Right hindlimb (tissue), 1 donor: ENCODE data around the gene RNF208.
"Not testable (repeated sequence)": the region's sequence is repeated elsewhere in the genome, so short reads cannot be mapped to it uniquely, and the experiment has no call there.

ENCODE experiments used
- DNase-seq: peaks from one replicate; pipeline ENCODE4 v3.0.0-alpha.2; 2018

Gene RNF208

DNA sequence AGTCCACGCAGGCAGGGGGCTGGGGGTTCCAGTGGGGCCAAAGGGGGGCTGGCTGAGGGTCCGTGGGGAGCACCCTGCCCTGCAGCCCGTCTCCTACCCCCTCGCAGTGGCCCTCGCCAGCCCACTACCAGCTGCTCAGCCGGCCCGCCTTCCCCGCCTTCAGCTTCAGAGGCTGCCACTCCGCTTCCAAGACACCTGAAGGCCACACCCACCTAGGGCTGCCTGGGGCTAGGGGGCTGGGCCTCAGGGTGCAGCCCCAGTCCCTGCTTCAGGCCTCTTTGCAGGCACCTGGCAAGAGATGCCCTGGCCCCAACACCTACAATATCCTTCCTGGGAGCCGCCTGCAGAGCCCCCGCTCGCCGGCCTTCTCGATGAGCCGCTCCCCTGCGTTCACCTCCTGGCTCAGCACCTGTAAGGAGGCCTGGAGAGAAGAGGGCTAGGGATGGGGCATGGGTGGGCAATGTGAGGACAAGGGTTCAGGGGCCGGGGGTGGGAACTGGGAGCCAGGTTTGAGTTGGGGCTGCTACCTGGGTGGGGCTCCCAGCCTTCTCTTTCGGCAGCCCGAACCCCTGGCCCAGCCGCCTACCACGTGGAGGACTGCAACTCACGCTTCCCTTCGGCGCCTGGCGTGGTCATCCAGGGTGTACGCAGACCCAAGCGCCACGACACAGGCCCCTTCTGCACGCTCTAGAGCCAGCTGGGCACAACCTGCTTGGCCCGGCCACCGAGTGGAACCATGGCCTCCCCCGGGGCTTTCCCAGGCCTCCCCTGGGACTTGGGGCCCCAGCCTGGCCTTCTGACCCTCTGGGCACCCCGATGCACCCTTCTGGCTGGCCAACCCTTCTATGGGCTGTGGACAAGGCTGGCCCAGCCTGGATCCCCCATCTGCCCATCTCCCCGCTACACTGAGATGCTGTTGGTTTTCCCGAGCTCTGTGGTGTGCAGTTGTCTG is 30.8 kb upstream of the RNF208 start:
- no peak for DNase-seq

DNA sequence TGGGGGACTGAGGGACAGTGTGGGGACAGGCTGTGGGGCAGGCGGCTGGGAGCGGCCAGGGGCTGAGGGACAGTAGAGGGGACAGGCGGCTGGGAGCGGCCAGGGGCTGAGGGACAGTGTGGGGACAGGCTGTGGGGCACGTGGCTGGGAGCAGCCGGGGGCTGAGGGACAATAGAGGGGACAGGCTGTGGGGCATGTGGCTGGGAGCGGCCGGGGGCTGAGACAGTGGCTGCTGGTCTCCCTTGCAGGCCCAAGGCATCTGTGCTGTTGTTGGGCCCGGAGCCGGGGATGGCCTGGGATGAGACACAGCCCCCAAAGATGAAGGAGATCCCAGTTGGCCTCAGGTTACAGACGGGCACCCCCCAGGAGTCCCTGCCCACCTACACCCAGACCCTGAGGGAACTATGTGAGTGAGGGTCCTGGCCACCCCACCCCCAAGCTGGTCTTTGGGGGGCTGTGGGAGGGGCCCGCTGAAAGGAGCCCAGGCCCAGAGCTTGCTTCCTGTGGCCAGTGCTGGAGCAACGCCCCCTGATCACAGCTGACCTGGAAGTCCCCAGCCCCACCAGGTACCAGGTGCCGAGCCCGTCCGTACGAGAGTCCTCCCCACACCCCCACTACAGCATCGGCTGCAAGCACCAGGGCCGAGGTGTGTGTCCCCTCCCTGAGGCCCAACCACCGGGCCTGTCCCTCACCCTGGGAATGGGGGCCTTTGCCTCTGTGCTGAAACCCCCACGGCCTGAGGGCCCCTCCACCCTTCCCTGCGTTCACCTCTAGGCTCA is 29.6 kb upstream of the RNF208 start:
- no peak for DNase-seq

DNA sequence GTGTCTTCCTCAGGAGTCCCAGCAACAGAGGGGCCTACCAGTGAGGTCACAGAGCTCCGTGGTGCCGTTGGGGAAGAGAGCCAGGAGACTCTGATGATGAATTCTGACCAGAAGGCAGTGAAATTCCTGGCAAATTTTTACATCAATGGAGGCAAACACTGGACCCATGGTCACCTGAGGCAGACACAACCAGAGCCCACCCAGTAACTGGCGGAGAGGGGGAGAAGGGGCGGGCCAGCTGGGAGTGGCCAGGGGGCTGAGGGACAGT is 29.1 kb upstream of the RNF208 start, which contains the start of gene STPG3:
Gene STPG3 (plus strand): TSS at position 93 of the 268 bp plus-strand sequence. CDS start 1 bp downstream, at position 94.
- no peak for DNase-seq

DNA sequence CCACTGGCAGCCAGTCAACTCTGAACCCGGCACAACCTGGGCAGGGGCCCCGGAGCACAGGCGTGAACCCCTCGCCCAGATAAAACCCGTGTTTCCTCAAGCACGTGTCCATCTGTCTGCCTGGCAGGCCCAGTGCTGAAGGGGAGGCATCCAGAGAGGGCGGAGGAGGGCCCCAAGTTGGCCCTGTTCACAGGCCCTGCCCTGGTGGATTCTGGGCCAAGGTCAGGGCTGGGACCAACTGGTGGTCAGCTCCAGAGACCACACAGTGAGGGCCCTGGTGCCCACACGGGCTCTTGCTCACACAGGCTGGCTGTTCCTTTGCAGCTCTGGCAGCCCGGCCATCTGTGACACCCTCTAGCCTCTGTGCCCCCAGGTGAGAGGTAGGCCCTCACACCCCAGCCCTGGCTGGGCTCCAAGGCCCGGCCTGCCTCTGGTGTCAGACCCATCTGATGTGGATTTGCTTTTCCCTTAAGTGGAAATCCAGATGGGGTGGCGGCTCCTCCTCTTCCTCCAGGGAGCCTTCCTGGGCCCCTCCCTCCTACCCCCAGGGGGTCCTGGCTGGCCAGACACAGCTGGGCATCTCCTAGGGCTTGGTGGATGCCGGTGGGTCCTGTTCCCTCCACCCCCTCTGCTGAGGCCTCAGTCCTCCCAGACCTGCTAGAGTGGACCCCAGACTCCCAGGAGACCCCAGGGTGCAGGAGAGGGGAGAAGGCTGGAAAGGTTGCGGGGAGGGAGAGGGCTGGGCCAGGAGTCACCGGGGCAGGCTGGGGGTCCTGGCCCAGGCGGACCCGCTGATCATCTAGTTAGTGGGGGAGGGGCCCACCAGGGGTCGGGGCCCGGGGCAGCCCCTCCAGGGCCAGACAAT is 28.5 kb upstream of the RNF208 start:
- DNase-seq: no peak

DNA sequence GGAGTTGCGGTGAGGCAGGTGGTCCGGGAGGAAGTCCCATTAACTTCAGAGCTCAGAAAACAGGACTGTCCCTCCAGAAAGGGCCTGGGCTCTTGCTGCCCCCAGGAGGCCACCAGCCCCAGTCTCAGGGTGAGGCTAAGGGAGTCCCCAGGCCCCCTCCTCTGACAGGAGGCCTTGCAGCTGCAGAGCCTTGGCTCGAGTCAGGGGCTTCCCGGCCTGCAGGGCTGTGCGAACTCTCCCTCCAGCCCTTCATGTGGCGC is 25.8 kb upstream of the RNF208 start:
- DNase-seq: no peak

DNA sequence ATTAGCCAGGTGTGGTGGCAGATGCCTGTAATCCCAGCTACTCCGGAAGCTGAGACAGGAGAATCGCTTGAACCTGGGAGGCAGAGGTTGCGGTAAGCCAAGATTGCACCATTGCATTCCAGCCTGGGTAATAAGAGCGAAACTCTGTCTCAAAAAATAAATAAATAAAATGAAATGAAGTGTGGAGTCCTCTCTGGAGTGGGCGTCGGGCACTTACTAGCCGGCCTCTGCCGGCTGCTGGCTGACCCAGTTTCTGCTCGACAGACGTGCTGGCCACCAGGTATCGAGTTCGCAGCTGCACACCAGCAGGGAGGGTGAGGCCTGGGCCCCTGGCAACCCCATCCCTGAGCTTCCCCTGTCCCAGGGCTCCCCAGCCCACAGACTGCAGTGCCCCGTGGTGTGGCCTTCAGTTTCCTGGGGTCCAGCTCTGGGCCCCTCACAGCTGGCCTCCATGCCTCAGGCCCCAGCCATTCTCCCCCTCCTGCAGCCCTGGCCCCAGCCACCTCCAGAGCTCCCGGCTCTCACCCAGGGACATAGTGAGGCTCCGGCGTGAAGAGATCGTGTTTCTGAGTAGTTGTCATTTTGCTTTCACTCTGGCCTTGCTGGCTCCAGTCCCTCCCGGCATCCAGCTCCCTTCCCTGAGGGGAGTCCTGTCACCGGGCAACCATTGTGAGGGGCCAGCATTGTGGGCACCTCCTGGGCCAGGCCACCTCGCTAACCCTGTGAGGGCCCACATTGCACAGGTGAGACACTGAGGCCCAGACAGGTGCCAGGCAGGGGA is 25.3 kb upstream of the RNF208 start:
- DNase-seq: no peak

DNA sequence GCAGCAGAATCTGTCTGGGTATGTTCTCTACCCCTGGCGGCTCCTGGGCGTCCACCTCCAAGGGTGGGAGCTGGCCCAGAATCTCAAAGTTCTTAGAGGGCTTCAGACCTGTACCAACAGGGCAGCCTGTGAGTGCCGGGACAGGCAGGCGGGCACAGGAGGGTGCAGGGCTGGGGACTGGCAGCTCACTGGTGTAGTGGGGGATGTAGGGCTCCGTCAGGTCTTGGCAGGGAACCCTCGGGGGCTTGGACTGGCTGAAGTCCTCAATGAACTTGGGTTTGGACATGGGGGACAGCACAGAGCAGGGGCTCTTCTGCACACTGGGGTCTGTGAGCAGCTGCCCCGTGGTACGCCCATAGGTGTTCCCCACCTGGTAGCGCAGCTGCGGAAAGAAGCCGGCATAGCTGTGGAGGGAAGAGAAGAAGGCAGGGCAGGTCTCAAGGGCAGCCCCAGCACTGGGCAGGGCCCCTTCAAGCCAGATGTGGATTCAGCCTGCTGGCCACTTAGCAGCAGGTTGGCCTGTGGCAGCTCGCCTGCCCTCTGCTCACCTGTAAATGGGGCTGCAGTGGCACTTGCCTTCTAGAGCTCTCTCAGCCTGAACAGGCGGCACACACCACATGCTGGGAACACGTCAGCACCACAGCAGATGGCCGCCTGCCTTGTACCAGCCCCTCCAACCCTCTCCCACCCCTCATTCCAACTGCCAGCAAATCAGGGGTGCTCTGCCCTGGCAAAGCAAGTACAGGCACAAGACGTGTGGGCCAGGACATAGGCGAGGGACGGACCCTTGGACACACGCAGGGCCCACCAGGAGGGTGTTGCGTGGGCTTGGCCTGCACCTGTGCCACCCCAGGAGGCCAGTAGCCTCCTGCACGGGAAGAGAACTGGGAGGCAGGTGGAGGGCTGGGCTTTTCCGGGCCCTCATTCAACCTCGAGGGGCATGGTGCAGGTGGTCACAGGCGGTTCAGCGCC is 23.7 kb upstream of the RNF208 start:
- no peak for DNase-seq

DNA sequence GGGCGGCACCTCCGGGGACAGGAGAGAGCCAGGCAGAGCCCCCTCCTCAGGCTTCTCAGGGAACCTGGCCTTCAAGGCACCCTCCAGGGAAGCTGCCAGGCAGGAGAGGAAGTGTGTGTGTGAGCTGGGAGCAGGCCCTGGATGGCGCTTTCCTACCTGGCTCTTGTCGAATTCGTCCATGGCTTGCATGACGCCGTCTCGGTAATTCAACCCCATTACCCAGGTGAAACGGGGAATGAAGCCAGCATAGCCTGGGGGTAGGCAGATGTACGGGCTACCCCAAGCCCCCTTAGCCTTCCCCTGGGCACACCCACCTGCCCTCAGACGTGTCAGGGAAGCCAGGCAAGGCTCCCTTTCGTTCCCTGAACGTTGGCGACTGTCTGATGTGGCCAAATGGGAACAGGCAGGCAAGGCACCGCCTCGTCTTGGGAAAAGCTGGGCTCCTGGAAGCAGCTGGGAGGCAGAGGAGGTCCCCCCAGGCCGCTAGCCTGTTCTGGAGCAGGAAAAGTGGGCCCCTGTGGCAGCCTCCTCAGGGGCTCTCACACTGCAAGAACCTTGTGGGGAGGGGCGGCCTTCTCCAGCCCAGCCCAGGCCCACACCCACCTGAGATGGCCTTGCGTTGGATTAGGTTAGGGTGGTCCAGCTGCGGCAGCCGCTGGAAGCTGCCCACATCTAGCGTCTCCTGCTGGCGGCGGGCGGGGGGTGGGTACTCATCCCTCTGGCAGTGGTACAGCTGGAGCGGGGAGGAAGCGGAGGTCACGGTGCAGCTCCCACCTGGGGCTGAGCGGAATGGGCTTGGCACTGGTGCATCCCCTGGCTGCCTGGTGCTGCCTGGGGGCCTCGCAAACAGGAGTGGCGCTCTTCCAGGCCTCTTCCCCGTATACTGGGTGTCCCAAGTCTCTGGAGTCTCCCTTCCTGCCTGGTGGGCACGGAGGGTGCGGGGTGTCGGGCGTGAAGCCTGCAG is 22.7 kb upstream of the RNF208 start:
- DNase-seq: no peak

DNA sequence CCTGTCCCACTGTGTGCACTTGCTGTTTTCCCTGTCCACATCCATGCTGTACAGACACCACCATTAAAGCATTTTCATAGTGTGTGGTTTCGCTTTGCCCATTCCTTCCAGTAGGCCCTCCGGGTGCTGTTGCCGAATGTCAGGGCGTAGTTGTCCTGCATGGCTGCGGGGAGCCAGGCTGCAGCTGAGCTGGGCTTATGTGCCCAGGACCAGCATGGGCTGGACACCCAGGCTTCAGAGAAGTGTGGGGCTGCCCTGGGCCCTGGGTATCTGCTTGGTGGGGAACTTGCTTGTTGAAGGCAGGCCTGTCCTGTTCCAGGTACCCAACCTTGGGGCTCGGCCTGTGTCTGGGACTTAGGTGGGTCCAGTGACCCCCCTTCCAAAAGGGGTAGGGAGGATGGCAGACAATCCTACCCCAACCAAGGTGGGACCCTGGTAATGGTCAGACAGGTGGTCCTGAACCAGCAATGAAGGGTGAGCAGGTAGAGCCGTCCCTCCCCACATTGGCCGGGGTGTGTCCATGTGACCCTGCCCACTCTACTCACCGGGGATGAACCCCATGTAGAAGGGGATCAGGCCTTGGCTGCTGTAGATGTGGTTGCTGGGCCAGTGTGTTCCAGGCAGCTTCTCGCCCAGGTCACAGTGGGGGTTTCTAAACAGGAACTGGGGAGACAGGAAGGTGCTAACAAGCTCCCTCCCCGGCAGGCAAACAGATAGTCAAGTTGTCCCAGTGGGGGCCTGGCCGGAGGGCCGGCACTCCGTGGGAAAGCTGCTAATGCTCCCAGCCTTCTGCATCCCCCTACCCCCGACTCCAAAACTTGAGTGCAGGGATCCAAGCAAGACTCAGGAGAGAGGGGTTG is 21.8 kb upstream of the RNF208 start:
- no peak for DNase-seq

DNA sequence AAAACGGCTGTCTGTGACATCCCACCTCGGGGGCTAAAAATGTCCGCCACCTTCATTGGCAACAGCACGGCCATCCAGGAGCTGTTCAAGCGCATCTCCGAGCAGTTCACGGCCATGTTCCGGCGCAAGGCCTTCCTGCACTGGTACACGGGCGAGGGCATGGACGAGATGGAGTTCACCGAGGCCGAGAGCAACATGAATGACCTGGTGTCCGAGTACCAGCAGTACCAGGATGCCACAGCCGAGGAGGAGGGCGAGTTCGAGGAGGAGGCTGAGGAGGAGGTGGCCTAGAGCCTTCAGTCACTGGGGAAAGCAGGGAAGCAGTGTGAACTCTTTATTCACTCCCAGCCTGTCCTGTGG is 21.2 kb upstream of the RNF208 start:
- not testable (repeated sequence) for DNase-seq

DNA sequence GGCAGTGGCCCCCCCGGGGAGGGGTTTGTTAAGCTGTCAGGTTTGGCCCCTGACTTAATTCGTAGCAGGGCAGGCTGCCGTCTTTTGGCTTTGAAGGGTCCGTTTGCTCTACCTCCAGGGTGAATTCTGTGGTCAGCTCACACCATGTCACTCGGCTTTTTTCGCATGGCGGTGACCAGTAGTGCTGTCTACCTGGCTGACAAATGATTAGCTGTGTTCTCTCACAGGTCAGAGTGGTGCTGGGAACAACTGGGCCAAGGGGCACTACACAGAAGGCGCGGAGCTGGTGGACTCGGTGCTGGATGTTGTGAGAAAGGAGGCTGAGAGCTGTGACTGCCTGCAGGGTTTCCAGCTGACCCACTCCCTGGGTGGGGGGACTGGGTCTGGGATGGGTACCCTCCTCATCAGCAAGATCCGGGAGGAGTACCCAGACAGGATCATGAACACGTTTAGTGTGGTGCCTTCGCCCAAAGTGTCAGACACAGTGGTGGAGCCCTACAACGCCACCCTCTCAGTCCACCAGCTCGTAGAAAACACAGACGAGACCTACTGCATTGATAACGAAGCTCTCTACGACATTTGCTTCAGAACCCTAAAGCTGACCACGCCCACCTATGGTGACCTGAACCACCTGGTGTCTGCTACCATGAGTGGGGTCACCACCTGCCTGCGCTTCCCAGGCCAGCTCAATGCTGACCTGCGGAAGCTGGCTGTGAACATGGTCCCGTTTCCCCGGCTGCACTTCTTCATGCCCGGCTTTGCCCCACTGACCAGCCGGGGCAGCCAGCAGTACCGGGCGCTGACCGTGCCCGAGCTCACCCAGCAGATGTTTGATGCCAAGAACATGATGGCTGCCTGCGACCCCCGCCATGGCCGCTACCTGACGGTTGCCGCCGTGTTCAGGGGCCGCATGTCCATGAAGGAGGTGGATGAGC is 20.5 kb upstream of the RNF208 start:
- DNase-seq: no peak

DNA sequence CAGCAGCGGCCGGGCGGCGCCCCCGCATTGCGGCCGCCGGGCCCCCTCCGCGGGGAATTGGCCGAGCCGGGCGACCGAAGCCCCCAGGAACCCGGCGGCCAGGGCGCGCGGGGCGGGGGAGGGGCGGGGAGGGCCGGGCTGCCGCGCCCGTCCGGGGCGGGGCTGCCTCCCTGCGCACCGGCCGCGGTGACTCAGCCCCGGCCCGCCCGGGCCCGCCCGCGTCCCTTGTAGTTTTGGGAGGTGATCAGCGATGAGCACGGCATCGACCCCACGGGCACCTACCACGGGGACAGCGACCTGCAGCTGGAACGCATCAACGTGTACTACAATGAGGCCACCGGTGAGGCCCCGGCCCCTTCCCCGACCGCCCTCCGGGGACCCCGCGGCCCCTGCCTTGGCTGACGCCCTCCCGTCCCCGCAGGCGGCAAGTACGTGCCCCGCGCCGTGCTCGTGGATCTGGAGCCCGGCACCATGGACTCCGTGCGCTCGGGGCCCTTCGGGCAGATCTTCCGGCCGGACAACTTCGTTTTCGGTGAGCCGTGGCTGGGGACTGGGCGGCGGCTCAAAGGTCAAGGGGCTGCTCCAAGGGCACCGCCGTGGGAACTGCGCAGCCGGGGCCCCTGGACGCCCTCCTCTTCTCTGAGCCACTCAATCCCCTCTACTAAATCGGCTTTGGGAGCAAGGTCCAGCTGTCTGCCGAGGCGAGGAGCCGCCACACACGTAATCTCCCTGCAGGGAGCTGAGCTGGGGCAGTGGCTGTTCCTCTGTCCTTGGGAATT is 19.6 kb upstream of the RNF208 start:
- DNase-seq: no peak

DNA sequence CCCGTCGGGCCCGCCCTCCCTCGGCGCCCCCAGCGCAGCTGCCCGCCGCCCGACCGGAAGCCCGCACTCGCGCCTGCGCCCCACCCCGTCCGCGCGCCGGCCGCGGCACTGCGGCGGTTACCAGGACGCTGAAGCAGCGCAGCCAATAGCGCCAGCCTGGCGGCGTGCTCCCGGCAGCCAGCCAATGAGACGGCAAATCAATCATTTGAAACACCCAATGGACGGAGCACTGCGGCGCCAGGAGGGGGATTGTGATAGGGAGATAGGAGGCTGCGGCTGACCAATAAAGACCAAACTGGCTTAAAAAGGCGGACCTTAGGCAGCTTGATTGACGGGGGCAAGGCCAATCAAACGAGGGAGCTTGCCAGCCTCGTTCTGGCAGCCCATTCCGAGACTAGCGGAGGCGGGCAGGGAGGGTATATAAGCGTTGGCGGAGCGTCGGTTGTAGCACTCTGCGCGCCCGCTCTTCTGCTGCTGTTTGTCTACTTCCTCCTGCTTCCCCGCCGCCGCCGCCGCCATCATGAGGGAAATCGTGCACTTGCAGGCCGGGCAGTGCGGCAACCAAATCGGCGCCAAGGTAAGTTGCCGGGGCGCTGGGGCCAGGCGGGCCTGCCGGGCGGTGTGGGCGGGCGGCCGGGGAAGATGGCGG is 18.9 kb upstream of the RNF208 start, which contains the start of gene TUBB4B:
Gene TUBB4B (plus strand): TSS at position 447 of the 649 bp plus-strand sequence. CDS start 74 bp downstream, at position 521.
- peak; percentile 100 for DNase-seq

DNA sequence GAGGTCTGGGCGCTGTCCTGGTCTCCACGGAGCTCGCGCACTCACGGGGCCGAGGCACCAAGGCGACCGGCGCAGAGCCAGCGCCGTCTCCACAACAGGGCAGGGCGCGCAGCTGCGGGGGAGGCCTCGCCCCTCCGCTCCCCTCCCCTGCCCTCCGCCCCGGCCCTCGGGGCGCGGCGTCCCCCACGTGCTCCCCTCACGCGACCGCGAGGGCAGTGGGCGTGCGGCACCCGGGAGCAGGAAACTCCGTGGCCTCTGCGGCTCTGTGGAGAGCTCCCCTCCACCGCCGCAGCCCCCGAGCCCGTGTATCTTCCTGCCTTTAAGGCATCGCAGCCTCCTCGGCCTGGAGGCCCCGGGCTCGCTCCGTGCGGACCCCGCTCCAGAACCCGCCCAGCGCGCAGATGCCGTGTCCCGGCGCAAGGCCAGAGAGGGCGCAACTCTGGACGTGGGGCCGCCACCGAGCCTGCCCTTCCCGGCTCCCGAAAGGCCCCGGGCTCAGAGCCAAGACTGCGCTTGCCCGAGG is 18.3 kb upstream of the RNF208 start:
- DNase-seq: peak; percentile 85

DNA sequence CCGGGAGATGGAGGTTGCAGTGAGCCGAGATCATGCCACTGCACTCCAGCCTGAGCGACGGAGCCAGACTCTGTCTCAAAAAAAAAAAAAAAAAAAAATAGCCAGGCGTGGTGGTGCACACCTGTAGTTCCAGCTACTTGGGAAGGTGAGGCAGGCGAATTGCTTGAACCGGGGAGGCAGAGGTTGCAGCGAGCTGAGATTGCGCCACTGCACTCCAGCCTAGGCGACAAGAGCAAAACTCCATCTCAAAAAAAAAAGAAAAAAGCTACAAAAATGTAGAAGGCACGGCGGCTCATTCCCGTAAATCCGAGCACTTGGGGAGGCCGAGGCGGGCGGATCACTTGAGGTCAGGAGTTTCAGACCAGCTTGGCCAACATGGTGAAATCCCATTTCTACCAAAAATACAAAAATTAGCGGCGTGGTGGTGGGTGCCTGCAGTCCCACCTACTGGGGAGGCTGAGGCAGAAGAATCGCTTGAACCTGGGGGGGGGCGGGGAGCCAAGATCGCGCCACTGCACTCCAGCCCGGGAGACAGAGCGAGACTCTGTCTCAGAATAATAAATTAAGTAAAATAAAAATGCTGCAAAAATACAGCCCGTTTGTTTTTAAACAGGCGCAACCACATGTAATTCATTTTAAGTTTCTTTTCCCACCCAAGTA is 17.6 kb upstream of the RNF208 start:
- DNase-seq: not testable (repeated sequence)
